Measurements from ENCODE around the gene TRIM32. TPM values are rescaled to one million over a fixed set of nuclear protein-coding genes. Genes with fewer than 3 reads are reported as not detected.

Gene TRIM32
- total RNA-seq, 2 experiments from 2014 or later: 4.4 to 5.8 TPM

GRCh38 chr9:116643691-116644090 lies 43.4 kb upstream of the TRIM32 start:
- Mint-ChIP-seq H3K4me3 (no peak overlapping the region), H3K36me3 (ENCODE audit: low read depth) (peaks cover 5% of the 10 kb centered on the region)
- POLR2A ChIA-PET: no interaction called here

GRCh38 chr9:116644091-116644688 lies 42.9 kb upstream of the TRIM32 start:
- H3K4me1 Mint-ChIP-seq (ENCODE audit: low read depth): no peaks in the 10 kb centered on the region
- H3K36me3 Mint-ChIP-seq (ENCODE audit: low read depth): peaks cover 5% of the 10 kb centered on the region
- ChIA-PET POLR2A (no interaction called here), CTCF (no interaction called here)
- Histone ChIP-seq H3K27ac (ENCODE audit: low read depth in 1 of 2, low read length in 2 of 2) (no peak overlapping the region), H3K9me3 (ENCODE audit: control insufficient read depth in 1 of 2, insufficient read depth in 1 of 2, low read length in 2 of 2) (no peaks in the 10 kb centered on the region), H3K27me3 (ENCODE audit: control insufficient read depth in 1 of 2, insufficient read depth in 2 of 2, low read length in 2 of 2) (no peaks in the 10 kb centered on the region), H3K4me3 (ENCODE audit: low read length) (no peak overlapping the region), H3K4me1 (ENCODE audit: insufficient read depth, low read length) (no peaks in the 10 kb centered on the region), H3K36me3 (ENCODE audit: insufficient read depth, low read length) (no peaks in the 10 kb centered on the region)
- intact Hi-C loops (cut with DNase I, micrococcal nuclease): no loop called here
- no peak for ATAC-seq (ENCODE audit: poor library complexity)
- H3K4me3 Mint-ChIP-seq: no peak overlapping the region
- no peaks in the 10 kb centered on the region for H3K9me3 Mint-ChIP-seq
- no peaks in the 10 kb centered on the region for H3K27me3 Mint-ChIP-seq
- DNase-seq: no peak
- H3K27ac Mint-ChIP-seq: no peak overlapping the region
- no peak for TF ChIP-seq CTCF (IDR thresholded peaks at IDR 0.05)

More at GRCh38 chr9:116643691-116644090, 43.4 kb upstream of the TRIM32 start:
- DNase-seq: no peak
- Histone ChIP-seq H3K9me3 (ENCODE audit: control insufficient read depth in 1 of 2, insufficient read depth in 1 of 2, low read length in 2 of 2) (no peaks in the 10 kb centered on the region), H3K4me1 (ENCODE audit: insufficient read depth, low read length) (no peaks in the 10 kb centered on the region), H3K27ac (ENCODE audit: low read depth in 1 of 2, low read length in 2 of 2) (no peak overlapping the region), H3K27me3 (ENCODE audit: control insufficient read depth in 1 of 2, insufficient read depth in 2 of 2, low read length in 2 of 2) (no peaks in the 10 kb centered on the region), H3K4me3 (ENCODE audit: low read length) (no peak overlapping the region), H3K36me3 (ENCODE audit: insufficient read depth, low read length) (no peaks in the 10 kb centered on the region)
- ATAC-seq (ENCODE audit: poor library complexity): no peak
- Mint-ChIP-seq H3K27me3 (no peaks in the 10 kb centered on the region), H3K9me3 (no peaks in the 10 kb centered on the region), H3K27ac (no peak overlapping the region), H3K4me1 (ENCODE audit: low read depth) (no peaks in the 10 kb centered on the region)
- intact Hi-C loops (cut with DNase I, micrococcal nuclease): no loop called here
- TF ChIP-seq CTCF (IDR thresholded peaks at IDR 0.05): no peak
- CTCF ChIA-PET: no interaction called here

DNA sequence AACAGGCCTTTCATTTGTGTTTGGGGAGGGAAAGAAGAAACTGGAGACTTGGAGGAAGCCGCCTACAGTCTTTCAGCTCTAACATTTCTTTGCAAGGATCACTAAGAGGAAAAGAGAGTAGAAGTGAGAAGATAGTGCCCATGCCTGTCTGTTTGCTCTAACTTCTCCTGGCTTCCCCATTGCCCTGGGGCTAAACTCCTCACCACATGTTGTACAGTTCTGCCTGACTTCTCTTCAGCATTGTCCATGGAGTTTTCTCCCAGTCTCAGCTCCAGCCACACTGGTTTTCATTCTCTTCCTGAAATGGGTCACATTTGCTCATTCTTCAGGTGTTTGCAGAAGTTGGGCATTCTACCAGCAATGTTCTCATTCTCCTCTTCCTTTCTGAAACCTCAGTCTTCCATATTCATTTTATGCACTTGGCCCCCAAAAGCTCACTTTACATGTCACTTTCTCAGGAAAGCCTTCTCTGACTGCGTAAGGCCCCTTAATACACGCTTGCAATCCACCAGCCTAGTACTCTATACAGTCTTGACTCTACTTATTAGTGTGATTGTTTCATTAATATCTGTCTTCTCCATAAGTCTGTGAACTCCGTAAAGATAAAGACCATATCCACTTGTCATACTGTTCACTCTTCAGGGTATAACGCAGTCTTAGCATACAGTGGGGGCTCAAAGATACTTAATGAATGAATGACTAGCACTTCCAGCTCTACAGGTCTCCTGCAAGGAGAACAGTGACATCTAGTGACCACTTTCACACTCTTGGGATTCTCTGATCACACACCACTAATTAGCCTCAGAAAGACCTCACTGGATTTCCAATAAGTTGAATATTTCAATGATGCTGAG lies 40.2 kb upstream of the TRIM32 start:
- no peaks in the 10 kb centered on the region for H3K4me1 Mint-ChIP-seq (ENCODE audit: low read depth)
- H3K9me3 ChIP-seq (ENCODE audit: control insufficient read depth in 1 of 2, insufficient read depth in 1 of 2, low read length in 2 of 2): no peaks in the 10 kb centered on the region
- DNase-seq (peak in 1 of 14 experiments; percentile 3), ATAC-seq (ENCODE audit: poor library complexity) (no peak)
- ChIA-PET CTCF (no interaction called here), POLR2A (no interaction called here)
- no peak overlapping the region for H3K4me3 Mint-ChIP-seq
- intact Hi-C loops (cut with DNase I, micrococcal nuclease): no loop called here
- no peak overlapping the region for H3K4me3 ChIP-seq (ENCODE audit: low read length)
- H3K36me3 ChIP-seq (ENCODE audit: insufficient read depth, low read length): no peaks in the 10 kb centered on the region
- H3K27me3 Mint-ChIP-seq: no peaks in the 10 kb centered on the region
- no peaks in the 10 kb centered on the region for H3K9me3 Mint-ChIP-seq
- no peaks in the 10 kb centered on the region for H3K27me3 ChIP-seq (ENCODE audit: control insufficient read depth in 1 of 2, insufficient read depth in 2 of 2, low read length in 2 of 2)
- peaks cover 22% of the 10 kb centered on the region for H3K36me3 Mint-ChIP-seq (ENCODE audit: low read depth)
- TF ChIP-seq CTCF (IDR thresholded peaks at IDR 0.05): no peak
- no peak overlapping the region for H3K27ac ChIP-seq (ENCODE audit: low read depth in 1 of 2, low read length in 2 of 2)
- H3K27ac Mint-ChIP-seq: no peak overlapping the region
- no peaks in the 10 kb centered on the region for H3K4me1 ChIP-seq (ENCODE audit: insufficient read depth, low read length)

Data from CD4-positive, alpha-beta T cell (primary cell).